Sigmoid colon (tissue), 7 donors: ENCODE data around the gene SARM1. TPM values are rescaled to one million over a fixed set of nuclear protein-coding genes. Genes with fewer than 3 reads are reported as not detected.

Experiments
- DNase-seq: peaks from one replicate; pipeline ENCODE4 v3.0.0-alpha.2; 2019
- H3K27ac ChIP-seq, 4 donors: fragments of 200-600 bp; sonication (generic); one replicate each; pipeline ENCODE4 v1.5.1; 2016 to 2019; ENCODE audit warnings: mild to moderate bottlenecking in 1 of 4
- H3K27me3 ChIP-seq, 3 donors: fragments of 200-600 bp; sonication (generic); one replicate each; pipeline ENCODE4 v1.5.1; 2019; ENCODE audit warnings: mild to moderate bottlenecking in 1 of 3
- H3K36me3 ChIP-seq, 4 donors: fragments of 200-600 bp; sonication (generic); one replicate each; pipeline ENCODE4 v1.5.1; 2016 to 2019
- H3K4me1 ChIP-seq, 4 donors: fragments of 200-600 bp; sonication (generic); one replicate each; pipeline ENCODE4 v1.5.1; 2017 to 2019
- H3K4me3 ChIP-seq, 4 donors: fragments of 200-600 bp; sonication (generic); one replicate each; pipeline ENCODE4 v1.5.1; 2017 to 2019; ENCODE audit warnings: mild to moderate bottlenecking in 2 of 4, moderate library complexity in 1 of 4
- H3K9me3 ChIP-seq, 4 donors: fragments of 200-600 bp in 3 of 4; sonication (generic) in 3 of 4; one replicate each; pipeline versions ENCODE4 v1.5.1 to v1.6.1; 2013 to 2019
- CTCF ChIP-seq, 4 experiments: fragments of 450-650 bp in 3 of 4; fragments of 200-600 bp in 1 of 4; IDR thresholded peaks; one replicate each; pipeline ENCODE4 v1.5.1; 2016 to 2019; ENCODE audit warnings: antibody characterized with exemption in 4 of 4, mild to moderate bottlenecking in 3 of 4, moderate library complexity in 2 of 4
- EP300 ChIP-seq, 4 donors: sonication (generic); formaldehyde crosslinking; IDR thresholded peaks; one replicate each; pipeline ENCODE4 v1.6.1; 2017; ENCODE audit warnings: antibody characterized with exemption in 4 of 4
- POLR2A ChIP-seq, 2 donors: fragments of 450-650 bp; IDR thresholded peaks; one replicate each; pipeline ENCODE4 v1.6.1; 2016; ENCODE audit warnings: antibody characterized with exemption in 2 of 2, mild to moderate bottlenecking in 2 of 2, moderate library complexity in 2 of 2
- POLR2AphosphoS5 ChIP-seq, 4 donors: sonication (generic); formaldehyde crosslinking; IDR thresholded peaks; one replicate each; pipeline ENCODE4 v1.6.1; 2017; ENCODE audit warnings: antibody characterized with exemption in 4 of 4
- WGBS, 2 donors: extraction: QIAGEN DNeasy Blood & Tissue Kit; methylation state at CpG; one replicate each; pipeline ENCODE4 v1.1.7; 2013; 5-methylcytosine and 5-hydroxymethylcytosine counted together
- intact Hi-C: fragments of 100-400 bp; cut with DNase I; formaldehyde crosslinking; loops from one replicate; pipeline ENCODE4 v1.15.1; 2023
- polyA plus RNA-seq, 3 donors: library from polyadenylated mRNA; stranded (reverse); fragments of 200-250 nt; gene quantifications; one replicate each; pipeline ENCODE4 v1.2.3, GENCODE V29; 2013
- total RNA-seq, 4 donors: library from RNA; depleted of rRNA; stranded (reverse); fragments of >200 nt; gene quantifications; one replicate each; pipeline ENCODE4 v1.1.0, GENCODE V29; 2016
- donor health status: healthy with polysubstance abuse.
- donor health status: Bipolar disorder and iron deficiency.
- donor health status: healthy.

The SARM1 gene
- total and polyA plus RNA-seq, 7 donors: 3.5 to 13.3 (median 8.6) TPM

- peak overlapping the region; percentile 76 to 82 (median 79) for H3K27ac ChIP-seq
- no peak for DNase-seq
- intact Hi-C loops: no loop called here
- peaks cover 0 to 31% (median 29%) of the 10 kb centered on the region in 4 donors for H3K4me1 ChIP-seq
- 10 to 14% methylated on average over 53 of the region's 53 CpGs for WGBS, 2 donors
- no peaks in the 10 kb centered on the region for H3K27me3 ChIP-seq
- no peaks in the 10 kb centered on the region for H3K36me3 ChIP-seq
- H3K4me3 ChIP-seq: peak overlapping the region; percentile 43 to 66 (median 63)
- no peaks in the 10 kb centered on the region for H3K9me3 ChIP-seq
- TF ChIP-seq CTCF (IDR thresholded peaks at IDR 0.05) (no peak), POLR2A (IDR thresholded peaks at IDR 0.05) (no peak), EP300 (IDR thresholded peaks at IDR 0.05) (no peak), POLR2AphosphoS5 (IDR thresholded peaks at IDR 0.05) (no peak)
Observed at GRCh38 chr17:28372203-28372944, 880 bp downstream of the SARM1 start.

DNA sequence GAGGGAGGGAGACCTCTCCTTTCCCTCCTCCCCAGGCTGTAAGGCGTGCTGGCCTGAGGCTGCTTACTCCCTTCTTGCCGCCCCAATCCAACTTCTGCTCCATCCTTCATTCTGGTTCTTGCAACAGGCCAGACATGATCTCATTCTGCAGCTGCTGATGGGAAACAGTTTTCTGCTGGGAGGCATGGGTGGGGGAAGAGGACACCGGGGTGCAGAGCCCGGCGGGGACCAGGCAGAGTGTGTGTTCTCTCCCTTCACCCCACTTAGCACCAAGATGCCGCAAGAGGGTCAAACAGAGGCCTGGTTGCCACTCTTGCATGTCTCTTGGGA lies 1.4 kb downstream of the SARM1 start:
- Histone ChIP-seq H3K36me3 (no peaks in the 10 kb centered on the region), H3K4me3 (peak overlapping the region in 2 of 4 donors; percentile 64 to 66), H3K27me3 (no peaks in the 10 kb centered on the region), H3K27ac (peak overlapping the region in 1 of 4 donors; percentile 76), H3K9me3 (no peaks in the 10 kb centered on the region), H3K4me1 (peaks cover 0 to 31% (median 29%) of the 10 kb centered on the region in 4 donors)
- no peak for DNase-seq
- WGBS, 2 donors: 88 to 94% methylated on average over 6 of the region's 6 CpGs
- intact Hi-C loops: no loop called here
- TF ChIP-seq EP300 (IDR thresholded peaks at IDR 0.05): no peak
- no peak for TF ChIP-seq CTCF (IDR thresholded peaks at IDR 0.05)
- TF ChIP-seq POLR2AphosphoS5 (IDR thresholded peaks at IDR 0.05): no peak
- no peak for TF ChIP-seq POLR2A (IDR thresholded peaks at IDR 0.05)

DNA sequence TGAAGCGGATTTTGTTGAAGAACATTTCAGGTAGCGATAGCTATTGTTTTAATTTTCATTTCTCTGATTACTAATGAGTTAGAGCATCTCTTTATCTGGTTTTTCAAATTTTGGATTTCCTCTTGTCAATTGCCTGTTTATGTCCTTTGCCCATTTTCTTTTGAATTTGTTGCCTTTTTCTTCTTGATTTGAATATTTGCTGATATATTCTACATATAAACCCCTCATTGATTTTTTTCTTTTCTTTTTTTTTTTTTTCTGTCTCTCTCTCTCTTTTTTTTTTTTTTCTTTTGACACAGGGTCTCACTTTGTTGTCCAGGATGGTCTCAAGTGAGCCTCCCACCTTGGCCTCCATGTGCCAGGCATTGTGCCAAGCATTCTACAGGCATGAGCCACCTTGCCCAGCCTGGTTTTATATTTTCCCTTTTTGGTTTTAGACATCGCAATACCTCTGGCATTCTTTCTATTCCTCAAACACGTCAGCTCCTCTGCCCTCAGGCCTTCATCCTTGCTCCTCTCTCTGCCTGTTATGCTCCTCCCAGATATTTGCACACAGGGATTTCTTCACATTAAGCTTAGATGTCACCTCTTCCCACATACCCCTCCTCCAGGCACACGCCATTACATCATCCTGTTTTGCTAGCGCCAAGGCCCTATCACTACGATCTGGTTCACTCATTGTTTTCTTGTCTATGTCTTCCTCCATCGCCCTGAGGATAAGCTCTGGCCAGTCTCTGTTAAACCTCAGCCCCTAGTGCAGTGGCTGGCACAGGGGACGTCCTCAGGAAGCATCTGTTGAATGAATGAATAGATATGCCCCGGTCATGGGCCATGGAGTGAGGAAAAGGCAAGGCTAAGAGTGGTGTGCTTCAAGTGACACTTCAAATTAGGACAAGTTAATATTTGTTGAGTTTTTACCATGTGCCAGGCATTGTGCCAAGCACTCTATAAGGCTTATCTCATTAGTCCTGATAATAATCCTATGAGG lies 8.6 kb downstream of the SARM1 start:
- H3K4me3 ChIP-seq: no peak overlapping the region
- peaks cover 0 to 8% (median 0%) of the 10 kb centered on the region in 4 donors for H3K36me3 ChIP-seq
- H3K9me3 ChIP-seq: no peaks in the 10 kb centered on the region
- no peak for DNase-seq
- H3K27me3 ChIP-seq: no peaks in the 10 kb centered on the region
- intact Hi-C loops: no loop called here
- peaks cover 0 to 8% (median 0%) of the 10 kb centered on the region in 4 donors for H3K4me1 ChIP-seq
- H3K27ac ChIP-seq: no peak overlapping the region
- WGBS, 2 donors: 81 to 84% methylated on average over 10 of the region's 10 CpGs
- TF ChIP-seq POLR2A (IDR thresholded peaks at IDR 0.05) (no peak), POLR2AphosphoS5 (IDR thresholded peaks at IDR 0.05) (no peak), CTCF (IDR thresholded peaks at IDR 0.05) (no peak), EP300 (IDR thresholded peaks at IDR 0.05) (no peak)

DNA sequence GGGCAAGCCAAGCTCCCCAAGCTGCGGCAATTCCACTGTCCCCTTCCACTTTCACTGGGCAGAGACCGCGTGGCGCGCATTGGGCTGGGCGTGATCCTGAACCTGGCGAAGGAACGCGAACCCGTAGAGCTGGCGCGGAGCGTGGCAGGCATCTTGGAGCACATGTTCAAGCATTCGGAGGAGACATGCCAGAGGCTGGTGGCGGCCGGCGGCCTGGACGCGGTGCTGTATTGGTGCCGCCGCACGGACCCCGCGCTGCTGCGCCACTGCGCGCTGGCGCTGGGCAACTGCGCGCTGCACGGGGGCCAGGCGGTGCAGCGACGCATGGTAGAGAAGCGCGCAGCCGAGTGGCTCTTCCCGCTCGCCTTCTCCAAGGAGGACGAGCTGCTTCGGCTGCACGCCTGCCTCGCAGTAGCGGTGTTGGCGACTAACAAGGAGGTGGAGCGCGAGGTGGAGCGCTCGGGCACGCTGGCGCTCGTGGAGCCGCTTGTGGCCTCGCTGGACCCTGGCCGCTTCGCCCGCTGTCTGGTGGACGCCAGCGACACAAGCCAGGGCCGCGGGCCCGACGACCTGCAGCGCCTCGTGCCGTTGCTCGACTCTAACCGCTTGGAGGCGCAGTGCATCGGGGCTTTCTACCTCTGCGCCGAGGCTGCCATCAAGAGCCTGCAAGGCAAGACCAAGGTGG lies 9.8 kb downstream of the SARM1 start:
- Histone ChIP-seq H3K36me3 (peaks cover 0 to 19% (median 0%) of the 10 kb centered on the region in 4 donors), H3K27me3 (no peaks in the 10 kb centered on the region), H3K4me3 (no peak overlapping the region)

More for the DNA sequence above, 9.8 kb downstream of the SARM1 start:
- TF ChIP-seq POLR2A (IDR thresholded peaks at IDR 0.05) (no peak), CTCF (IDR thresholded peaks at IDR 0.05) (no peak), EP300 (IDR thresholded peaks at IDR 0.05) (no peak), POLR2AphosphoS5 (IDR thresholded peaks at IDR 0.05) (no peak)
- no peak overlapping the region for H3K27ac ChIP-seq
- 13 to 23% methylated on average over 72 of the region's 72 CpGs for WGBS, 2 donors
- DNase-seq: no peak
- H3K9me3 ChIP-seq: no peaks in the 10 kb centered on the region
- intact Hi-C loops: no loop called here
- peaks cover 0 to 8% (median 0%) of the 10 kb centered on the region in 4 donors for H3K4me1 ChIP-seq
